HCT116 (cell line): ENCODE results near the gene CD44. TPM values are rescaled to one million over a fixed set of nuclear protein-coding genes. Genes with fewer than 3 reads are reported as not detected.

Experiments
- ATAC-seq: fragments of 200-7000 bp; cut with Tn5 transposase; 2 replicates; pipeline ENCODE4 v1.9.1; 2020; ENCODE audit warnings: mild to moderate bottlenecking, moderate library complexity
- BruUV-seq: library from RNA; stranded (reverse); fragments of 400-500 nt; replicated peaks from 2 replicates; lab custom pipeline; 2021; lab: Mats Ljungman, UMichigan
- CTCF ChIA-PET: fragments of 300-600 bp; sonication (Branson Sonifier 250); formaldehyde crosslinking; loops from one replicate; lab custom pipeline; 2021; ENCODE audit warnings: antibody characterized with exemption; lab: Charles Lee
- POLR2A ChIA-PET: fragments of 300-600, 350-600 bp; sonication (Branson Sonifier 250); formaldehyde crosslinking; loops from one replicate; lab custom pipeline; 2021; ENCODE audit warnings: antibody characterized with exemption; lab: Charles Lee
- RAD21 ChIA-PET, 2 experiments: fragments of 300-600 bp; sonication (Branson Sonifier 250); formaldehyde crosslinking; loops; one replicate each; lab custom pipeline; 2023; ENCODE audit warnings: low total read pairs in 2 of 2; ENCODE audit not compliant: uncharacterized antibody in 2 of 2, unreplicated experiment in 2 of 2, low non-redundant PET in 1 of 2; lab: Charles Lee
- DNase-seq: peaks from one replicate; pipeline ENCODE4 v3.0.0-alpha.2; 2010; ENCODE audit warnings: low read depth, low spot score
- H2AFZ ChIP-seq: fragments of 200-600 bp; shearing (Covaris generic), sonication (generic); 2 replicates; pipeline ENCODE4 v1.6.1; 2017; ENCODE audit warnings: low read depth, mixed run types, mixed read lengths, antibody characterized with exemption, low read length; ENCODE audit not compliant: poor library complexity, severe bottlenecking
- H3K27ac ChIP-seq: 2 replicates; pipeline ENCODE4 v1.5.1; 2012; ENCODE audit warnings: low read depth, low read length
- H3K27me3 ChIP-seq: fragments of 200-600 bp; sonication (generic); 2 replicates; pipeline ENCODE4 v1.6.1; 2016; ENCODE audit warnings: mixed run types, low read length, mixed read lengths; ENCODE audit not compliant: insufficient read depth
- H3K36me3 ChIP-seq, 2 experiments: fragments of 200-500 bp in 1 of 2; fragments of 200-600 bp in 1 of 2; sonication (Bioruptor generic) in 1 of 2; sonication (generic) in 1 of 2; 2 replicates each; pipeline versions ENCODE4 v1.5.1 to v1.6.1; 2014 to 2016; ENCODE audit warnings: low read length in 2 of 2, inconsistent platforms in 1 of 2, mixed read lengths in 1 of 2, mixed run types in 1 of 2; ENCODE audit not compliant: insufficient read depth in 2 of 2, control insufficient read depth in 1 of 2
- H3K4me1 ChIP-seq, 2 experiments: fragments of 200-600 bp in 1 of 2; sonication (generic) in 1 of 2; 2 replicates each; pipeline versions ENCODE4 v1.5.1 to v1.6.1; 2012 to 2017; ENCODE audit warnings: low read length in 2 of 2, inconsistent platforms in 1 of 2, mild to moderate bottlenecking in 1 of 2, mixed read lengths in 1 of 2, mixed run types in 1 of 2, moderate library complexity in 1 of 2; ENCODE audit not compliant: insufficient read depth in 2 of 2, control insufficient read depth in 1 of 2
- H3K4me2 ChIP-seq: fragments of 200-600 bp; sonication (generic); 2 replicates; pipeline ENCODE4 v1.6.1; 2017; ENCODE audit warnings: mixed run types, low read length, mixed read lengths
- H3K4me3 ChIP-seq, 2 experiments: fragments of 200-600 bp in 1 of 2; sonication (generic) in 1 of 2; replicated peaks in 1 of 2; 2 replicates each; pipeline ENCODE4 v1.5.1; 2011 to 2016; ENCODE audit warnings: low read length in 2 of 2, control low read depth in 1 of 2, low read depth in 1 of 2, mild to moderate bottlenecking in 1 of 2, mixed read lengths in 1 of 2, mixed run types in 1 of 2
- H3K79me2 ChIP-seq: fragments of 200-600 bp; sonication (generic); 2 replicates; pipeline ENCODE4 v1.6.1; 2017; ENCODE audit warnings: mild to moderate bottlenecking, mixed run types, low read length, moderate library complexity, mixed read lengths; ENCODE audit not compliant: insufficient read depth
- H3K9ac ChIP-seq: fragments of 200-600 bp; sonication (generic); 2 replicates; pipeline ENCODE4 v1.6.1; 2016; ENCODE audit warnings: low read length, mixed read lengths
- H3K9me2 ChIP-seq: fragments of 200-600 bp; sonication (generic), shearing (Covaris generic); 2 replicates; pipeline ENCODE4 v1.6.1; 2017; ENCODE audit warnings: mixed run types, mild to moderate bottlenecking, moderate library complexity; ENCODE audit not compliant: insufficient read depth
- H3K9me3 ChIP-seq, 2 experiments: fragments of 200-500 bp in 1 of 2; fragments of 200-600 bp in 1 of 2; sonication (Bioruptor generic) in 1 of 2; sonication (generic) in 1 of 2; 2 replicates each; pipeline ENCODE4 v1.6.1; 2014 to 2017; ENCODE audit warnings: low read length in 2 of 2, mixed read lengths in 2 of 2, inconsistent platforms in 1 of 2, low read depth in 1 of 2, mild to moderate bottlenecking in 1 of 2, mixed run types in 1 of 2, moderate library complexity in 1 of 2; ENCODE audit not compliant: control insufficient read depth in 1 of 2, insufficient read depth in 1 of 2
- H4K20me1 ChIP-seq: fragments of 200-600 bp; sonication (generic), shearing (Covaris generic); 2 replicates; pipeline ENCODE4 v1.6.1; 2017; ENCODE audit warnings: mixed run types, mild to moderate bottlenecking, moderate library complexity; ENCODE audit not compliant: insufficient read depth
- ELF1 ChIP-seq: IDR thresholded peaks from 2 replicates; pipeline ENCODE4 v1.6.1; 2012; ENCODE audit warnings: low read depth, borderline replicate concordance
- EZH2 ChIP-seq: fragments of 200-600 bp; sonication (generic); IDR thresholded peaks from 2 replicates; pipeline ENCODE4 v1.6.1; 2017; ENCODE audit warnings: antibody characterized with exemption, mixed run types
- EZH2phosphoT487 ChIP-seq: fragments of 200-600 bp; IDR thresholded peaks from 2 replicates; pipeline ENCODE4 v1.6.1; 2018; ENCODE audit warnings: antibody characterized with exemption, borderline replicate concordance
- FOSL1 ChIP-seq: IDR thresholded peaks from 2 replicates; pipeline ENCODE4 v1.6.1; 2012; ENCODE audit warnings: low read depth
- POLR2AphosphoS5 ChIP-seq: IDR thresholded peaks from 2 replicates; pipeline ENCODE4 v1.6.1; 2011; ENCODE audit warnings: mild to moderate bottlenecking, low read depth, low read length, moderate library complexity
- RAD21 ChIP-seq: IDR thresholded peaks from 2 replicates; pipeline ENCODE4 v1.6.1; 2012; ENCODE audit warnings: low read depth, mild to moderate bottlenecking
- SRF ChIP-seq: IDR thresholded peaks from 2 replicates; pipeline ENCODE4 v1.6.1; 2012; ENCODE audit warnings: low read depth
- TCF7L2 ChIP-seq: IDR thresholded peaks from 2 replicates; pipeline ENCODE4 v1.7.0; 2011; ENCODE audit warnings: borderline replicate concordance, inconsistent platforms; ENCODE audit not compliant: insufficient read depth, insufficient read length; ENCODE audit errors: extremely low read depth
- YY1 ChIP-seq: IDR thresholded peaks from 2 replicates; pipeline ENCODE4 v1.6.1; 2011; ENCODE audit warnings: low read length, low read depth, moderate library complexity, mild to moderate bottlenecking; ENCODE audit not compliant: insufficient replicate concordance; ENCODE audit errors: extremely low read depth
- ZFX ChIP-seq: fragments of 450-650 bp; IDR thresholded peaks from 2 replicates; pipeline ENCODE4 v1.6.1; 2017
- ZNF274 ChIP-seq: fragments of 200-500 bp; sonication (Bioruptor generic); IDR thresholded peaks from 2 replicates; pipeline ENCODE4 v1.6.1; 2014; ENCODE audit warnings: mild to moderate bottlenecking, low read depth, low read length, inconsistent platforms
- intact Hi-C: fragments of 100-400 bp; cut with micrococcal nuclease; formaldehyde crosslinking; loops from 2 replicates; pipeline ENCODE4 v1.10.0; 2022
- total RNA-seq: library from RNA; stranded (reverse); gene quantifications from one replicate; pipeline ENCODE4 v1.2.1, GENCODE V29; 2021; ENCODE audit not compliant: unreplicated experiment
- TF ChIP-seq, protein P1 (sequence below): IDR thresholded peaks from 2 replicates; pipeline ENCODE4 v1.6.1; 2012; ENCODE audit warnings: low read depth
- TF ChIP-seq, protein P2 (sequence below): IDR thresholded peaks from 2 replicates; pipeline ENCODE4 v1.6.1; 2011; ENCODE audit warnings: mild to moderate bottlenecking, low read length, moderate library complexity; ENCODE audit not compliant: insufficient replicate concordance; ENCODE audit errors: extremely low read depth
- TF ChIP-seq, protein P3 (sequence below): IDR thresholded peaks from 2 replicates; pipeline ENCODE4 v1.6.1; 2012
- TF ChIP-seq, protein P4 (sequence below): IDR thresholded peaks from 2 replicates; pipeline ENCODE4 v1.6.1; 2012
- TF ChIP-seq, protein P5 (sequence below), 3 experiments: fragments of 200-600 bp in 1 of 3; sonication (generic) in 1 of 3; IDR thresholded peaks in 2 of 3; conservative IDR thresholded peaks in 1 of 3; 2 replicates each; pipeline ENCODE4 v1.5.1; 2012 to 2017; ENCODE audit warnings: low read depth in 2 of 3, low read length in 2 of 3, antibody characterized with exemption in 1 of 3, borderline replicate concordance in 1 of 3, control low read depth in 1 of 3, mild to moderate bottlenecking in 1 of 3, mixed read lengths in 1 of 3, mixed run types in 1 of 3, moderate library complexity in 1 of 3; ENCODE audit not compliant: insufficient read depth in 1 of 3

CD44 gene
- total RNA-seq, 1 experiment from 2014 or later = 742 TPM

DNA sequence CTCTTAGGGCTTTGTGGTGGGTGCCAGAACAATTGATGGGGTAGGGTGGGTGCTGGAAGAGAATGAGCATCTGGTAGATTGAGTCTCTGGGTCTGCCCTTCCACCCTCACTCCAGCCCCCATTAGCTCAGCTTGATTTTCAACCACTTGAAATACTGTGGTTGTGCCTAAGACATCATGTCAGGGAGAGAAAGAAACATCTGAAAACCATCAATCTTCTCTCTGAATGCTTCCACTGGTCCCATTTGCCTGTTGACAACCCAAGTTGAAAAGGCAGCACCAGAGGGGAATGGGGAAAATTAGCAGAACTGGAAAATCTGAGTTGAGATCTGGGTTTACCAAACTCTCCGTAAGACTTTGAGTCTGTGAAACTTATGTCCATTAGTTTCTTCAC is 26.1 kb downstream of the CD44 start:
- Histone ChIP-seq H3K79me2 (peaks cover 100% of the 10 kb centered on the region), H3K36me3 (peaks cover 0 to 9% of the 10 kb centered on the region in 2 experiments; a peak in 1 of 4 replicates), H3K9me3 (no peaks in the 10 kb centered on the region), H3K4me1 (peaks cover 94 to 100% of the 10 kb centered on the region in 2 experiments), H2AFZ (no peak overlapping the region), H4K20me1 (no peaks in the 10 kb centered on the region), H3K27me3 (no peaks in the 10 kb centered on the region), H3K9me2 (no peaks in the 10 kb centered on the region), H3K9ac (peak overlapping the region; percentile 58), H3K27ac (peak overlapping the region; percentile 89), H3K4me3 (peak overlapping the region in 1 of 2 experiments; percentile 29; a peak in 2 of 4 replicates), H3K4me2 (peak overlapping the region; percentile 72)
- intact Hi-C loops = loop anchor here (10.0 kb wide), 1 partner anchor 240 kb away; no protein-coding TSS in a partner anchor
- ChIA-PET CTCF (no interaction called here), RAD21 (interaction anchor here in 1 of 2 experiments (2.6 kb wide), 1 partner anchor 156 kb away, joined by 7 read pairs; no protein-coding TSS in a partner anchor), POLR2A (interaction anchor here (0.9 to 1.2 kb wide), 2 partner anchors 9 to 24 kb away, joined by 3 to 4 read pairs; no protein-coding TSS in a partner anchor)
- TF ChIP-seq, protein P1, sequence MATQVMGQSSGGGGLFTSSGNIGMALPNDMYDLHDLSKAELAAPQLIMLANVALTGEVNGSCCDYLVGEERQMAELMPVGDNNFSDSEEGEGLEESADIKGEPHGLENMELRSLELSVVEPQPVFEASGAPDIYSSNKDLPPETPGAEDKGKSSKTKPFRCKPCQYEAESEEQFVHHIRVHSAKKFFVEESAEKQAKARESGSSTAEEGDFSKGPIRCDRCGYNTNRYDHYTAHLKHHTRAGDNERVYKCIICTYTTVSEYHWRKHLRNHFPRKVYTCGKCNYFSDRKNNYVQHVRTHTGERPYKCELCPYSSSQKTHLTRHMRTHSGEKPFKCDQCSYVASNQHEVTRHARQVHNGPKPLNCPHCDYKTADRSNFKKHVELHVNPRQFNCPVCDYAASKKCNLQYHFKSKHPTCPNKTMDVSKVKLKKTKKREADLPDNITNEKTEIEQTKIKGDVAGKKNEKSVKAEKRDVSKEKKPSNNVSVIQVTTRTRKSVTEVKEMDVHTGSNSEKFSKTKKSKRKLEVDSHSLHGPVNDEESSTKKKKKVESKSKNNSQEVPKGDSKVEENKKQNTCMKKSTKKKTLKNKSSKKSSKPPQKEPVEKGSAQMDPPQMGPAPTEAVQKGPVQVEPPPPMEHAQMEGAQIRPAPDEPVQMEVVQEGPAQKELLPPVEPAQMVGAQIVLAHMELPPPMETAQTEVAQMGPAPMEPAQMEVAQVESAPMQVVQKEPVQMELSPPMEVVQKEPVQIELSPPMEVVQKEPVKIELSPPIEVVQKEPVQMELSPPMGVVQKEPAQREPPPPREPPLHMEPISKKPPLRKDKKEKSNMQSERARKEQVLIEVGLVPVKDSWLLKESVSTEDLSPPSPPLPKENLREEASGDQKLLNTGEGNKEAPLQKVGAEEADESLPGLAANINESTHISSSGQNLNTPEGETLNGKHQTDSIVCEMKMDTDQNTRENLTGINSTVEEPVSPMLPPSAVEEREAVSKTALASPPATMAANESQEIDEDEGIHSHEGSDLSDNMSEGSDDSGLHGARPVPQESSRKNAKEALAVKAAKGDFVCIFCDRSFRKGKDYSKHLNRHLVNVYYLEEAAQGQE = no peak
- TF ChIP-seq, protein P2, sequence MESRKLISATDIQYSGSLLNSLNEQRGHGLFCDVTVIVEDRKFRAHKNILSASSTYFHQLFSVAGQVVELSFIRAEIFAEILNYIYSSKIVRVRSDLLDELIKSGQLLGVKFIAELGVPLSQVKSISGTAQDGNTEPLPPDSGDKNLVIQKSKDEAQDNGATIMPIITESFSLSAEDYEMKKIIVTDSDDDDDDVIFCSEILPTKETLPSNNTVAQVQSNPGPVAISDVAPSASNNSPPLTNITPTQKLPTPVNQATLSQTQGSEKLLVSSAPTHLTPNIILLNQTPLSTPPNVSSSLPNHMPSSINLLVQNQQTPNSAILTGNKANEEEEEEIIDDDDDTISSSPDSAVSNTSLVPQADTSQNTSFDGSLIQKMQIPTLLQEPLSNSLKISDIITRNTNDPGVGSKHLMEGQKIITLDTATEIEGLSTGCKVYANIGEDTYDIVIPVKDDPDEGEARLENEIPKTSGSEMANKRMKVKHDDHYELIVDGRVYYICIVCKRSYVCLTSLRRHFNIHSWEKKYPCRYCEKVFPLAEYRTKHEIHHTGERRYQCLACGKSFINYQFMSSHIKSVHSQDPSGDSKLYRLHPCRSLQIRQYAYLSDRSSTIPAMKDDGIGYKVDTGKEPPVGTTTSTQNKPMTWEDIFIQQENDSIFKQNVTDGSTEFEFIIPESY = no peak
- TF ChIP-seq POLR2AphosphoS5 (no peak), ELF1 (no peak; the same call in 1 of the 2 replicates), SRF (no peak), RAD21 (no peak), EZH2phosphoT487 (no peak), TCF7L2 (no peak), FOSL1 (no peak), EZH2 (no peak), ZNF274 (no peak), YY1 (no peak), ZFX (no peak)
- TF ChIP-seq, protein P3, sequence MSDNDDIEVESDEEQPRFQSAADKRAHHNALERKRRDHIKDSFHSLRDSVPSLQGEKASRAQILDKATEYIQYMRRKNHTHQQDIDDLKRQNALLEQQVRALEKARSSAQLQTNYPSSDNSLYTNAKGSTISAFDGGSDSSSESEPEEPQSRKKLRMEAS = no peak
- TF ChIP-seq, protein P4, sequence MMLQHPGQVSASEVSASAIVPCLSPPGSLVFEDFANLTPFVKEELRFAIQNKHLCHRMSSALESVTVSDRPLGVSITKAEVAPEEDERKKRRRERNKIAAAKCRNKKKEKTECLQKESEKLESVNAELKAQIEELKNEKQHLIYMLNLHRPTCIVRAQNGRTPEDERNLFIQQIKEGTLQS = no peak
- TF ChIP-seq, protein P5, sequence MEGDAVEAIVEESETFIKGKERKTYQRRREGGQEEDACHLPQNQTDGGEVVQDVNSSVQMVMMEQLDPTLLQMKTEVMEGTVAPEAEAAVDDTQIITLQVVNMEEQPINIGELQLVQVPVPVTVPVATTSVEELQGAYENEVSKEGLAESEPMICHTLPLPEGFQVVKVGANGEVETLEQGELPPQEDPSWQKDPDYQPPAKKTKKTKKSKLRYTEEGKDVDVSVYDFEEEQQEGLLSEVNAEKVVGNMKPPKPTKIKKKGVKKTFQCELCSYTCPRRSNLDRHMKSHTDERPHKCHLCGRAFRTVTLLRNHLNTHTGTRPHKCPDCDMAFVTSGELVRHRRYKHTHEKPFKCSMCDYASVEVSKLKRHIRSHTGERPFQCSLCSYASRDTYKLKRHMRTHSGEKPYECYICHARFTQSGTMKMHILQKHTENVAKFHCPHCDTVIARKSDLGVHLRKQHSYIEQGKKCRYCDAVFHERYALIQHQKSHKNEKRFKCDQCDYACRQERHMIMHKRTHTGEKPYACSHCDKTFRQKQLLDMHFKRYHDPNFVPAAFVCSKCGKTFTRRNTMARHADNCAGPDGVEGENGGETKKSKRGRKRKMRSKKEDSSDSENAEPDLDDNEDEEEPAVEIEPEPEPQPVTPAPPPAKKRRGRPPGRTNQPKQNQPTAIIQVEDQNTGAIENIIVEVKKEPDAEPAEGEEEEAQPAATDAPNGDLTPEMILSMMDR (IDR thresholded peaks at IDR 0.05 in 2 of 3, conservative IDR thresholded peaks at IDR 0.05 in 1 of 3; ENCODE audit: borderline replicate concordance in 1 of 3, insufficient read depth in 1 of 3, low read depth in 2 of 3, low read length in 2 of 3) = no peak
- BruUV-seq = no TSS peak
- DNase-seq (no peak), ATAC-seq (no peak)
